LNCAP (cell line): ENCODE results near the gene OR10A3.

Source experiments
- TF ChIP-seq, protein P1 (sequence below): fragments of 450-650 bp; IDR thresholded peaks from 2 replicates; pipeline ENCODE4 v1.5.1; 2017; ENCODE audit warnings: mild to moderate bottlenecking

OR10A3 gene

GRCh38 chr11:7898666-7899283 lies 42.7 kb downstream of the OR10A3 start:
- TF ChIP-seq, protein P1, sequence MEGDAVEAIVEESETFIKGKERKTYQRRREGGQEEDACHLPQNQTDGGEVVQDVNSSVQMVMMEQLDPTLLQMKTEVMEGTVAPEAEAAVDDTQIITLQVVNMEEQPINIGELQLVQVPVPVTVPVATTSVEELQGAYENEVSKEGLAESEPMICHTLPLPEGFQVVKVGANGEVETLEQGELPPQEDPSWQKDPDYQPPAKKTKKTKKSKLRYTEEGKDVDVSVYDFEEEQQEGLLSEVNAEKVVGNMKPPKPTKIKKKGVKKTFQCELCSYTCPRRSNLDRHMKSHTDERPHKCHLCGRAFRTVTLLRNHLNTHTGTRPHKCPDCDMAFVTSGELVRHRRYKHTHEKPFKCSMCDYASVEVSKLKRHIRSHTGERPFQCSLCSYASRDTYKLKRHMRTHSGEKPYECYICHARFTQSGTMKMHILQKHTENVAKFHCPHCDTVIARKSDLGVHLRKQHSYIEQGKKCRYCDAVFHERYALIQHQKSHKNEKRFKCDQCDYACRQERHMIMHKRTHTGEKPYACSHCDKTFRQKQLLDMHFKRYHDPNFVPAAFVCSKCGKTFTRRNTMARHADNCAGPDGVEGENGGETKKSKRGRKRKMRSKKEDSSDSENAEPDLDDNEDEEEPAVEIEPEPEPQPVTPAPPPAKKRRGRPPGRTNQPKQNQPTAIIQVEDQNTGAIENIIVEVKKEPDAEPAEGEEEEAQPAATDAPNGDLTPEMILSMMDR, result no peak

GRCh38 chr11:7896009-7896785 lies 45.3 kb downstream of the OR10A3 start:
- TF ChIP-seq, protein P1, result no peak

DNA sequence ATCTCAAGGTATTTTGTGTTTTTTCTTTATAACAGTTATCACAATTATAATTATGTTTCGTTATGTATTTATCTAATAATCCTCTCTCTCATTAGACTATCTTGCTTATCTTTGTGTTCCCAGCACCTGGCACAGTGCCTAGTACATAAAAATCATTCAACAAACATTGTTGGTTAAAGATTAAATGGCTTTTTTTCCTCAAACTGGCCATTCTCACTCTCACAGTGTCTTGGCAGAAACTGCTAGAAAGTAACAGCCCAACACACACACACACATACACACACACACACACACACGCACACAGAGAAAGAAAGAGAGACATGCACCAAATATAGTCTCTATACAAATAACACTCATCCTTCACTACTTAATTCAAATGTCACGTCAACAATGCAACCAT lies 47.3 kb downstream of the OR10A3 start:
- TF ChIP-seq, protein P1, result no peak

DNA sequence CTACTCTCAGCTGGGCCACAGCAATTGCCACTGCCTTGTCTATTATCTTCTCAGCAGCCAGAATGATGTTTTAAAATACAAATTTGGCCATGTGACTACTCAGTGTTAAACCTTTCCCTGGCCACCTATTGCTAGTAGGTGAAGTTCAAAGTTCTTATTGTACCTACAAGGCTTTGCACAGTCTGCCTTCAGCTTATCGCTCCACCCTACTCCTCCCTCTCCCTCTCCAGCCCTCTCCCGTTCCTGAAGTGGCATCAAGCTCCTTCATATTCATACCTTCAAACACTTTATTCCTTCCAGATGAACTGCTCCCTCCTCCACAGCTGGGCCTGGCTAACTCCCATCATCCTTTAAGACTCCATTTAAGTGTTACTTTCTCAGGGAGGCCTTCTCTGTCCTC lies 47.7 kb downstream of the OR10A3 start:
- TF ChIP-seq, protein P1, result no peak

DNA sequence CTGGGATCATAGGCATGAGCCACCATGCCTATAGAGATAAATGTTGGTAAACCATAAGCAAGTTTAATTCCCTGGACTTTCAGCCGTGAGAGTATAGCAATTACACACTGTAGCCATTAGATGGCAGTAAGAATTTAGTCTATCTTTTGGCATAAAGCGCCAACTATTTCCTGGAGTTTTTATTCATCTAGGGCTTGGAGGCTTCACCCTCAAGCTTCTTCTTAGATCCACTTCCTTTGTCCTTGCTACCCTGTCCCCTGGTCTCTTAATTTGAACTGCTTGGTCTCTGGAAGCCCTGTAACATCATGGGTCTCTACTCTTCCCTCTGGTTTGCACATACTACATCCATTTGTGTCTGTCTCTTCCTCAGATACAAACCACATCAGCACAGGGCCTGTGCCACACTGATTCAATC lies 48.7 kb downstream of the OR10A3 start:
- TF ChIP-seq, protein P1, result peak; percentile 81

DNA sequence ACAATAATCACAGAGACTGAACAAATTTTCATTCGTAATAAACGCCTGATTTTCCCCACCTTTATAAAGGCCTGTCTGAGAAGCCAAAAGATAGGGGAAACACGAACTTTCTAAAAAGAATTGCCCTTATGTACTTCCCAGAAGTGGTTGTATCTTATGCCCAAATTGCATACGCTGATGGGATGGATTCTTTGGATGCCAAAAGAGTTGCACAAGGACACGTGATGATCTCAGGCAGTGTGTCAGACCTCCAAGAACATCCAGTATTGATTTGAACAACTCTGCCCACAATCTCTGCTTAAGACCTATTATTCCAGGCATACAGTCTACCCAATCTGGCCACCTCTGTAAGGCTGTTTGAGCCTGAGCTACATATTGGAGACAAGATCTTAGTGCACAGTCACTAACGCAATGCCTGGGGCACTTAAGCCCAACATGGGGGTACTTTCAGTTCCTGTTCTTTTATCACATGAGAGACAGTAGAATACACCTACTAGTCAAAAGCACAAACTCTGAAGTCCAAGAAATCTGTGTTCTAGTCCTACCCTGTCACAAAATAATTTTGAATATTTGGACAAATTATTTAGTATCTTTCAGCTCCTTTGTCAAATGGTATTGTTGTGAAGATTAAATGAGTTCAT lies 49.3 kb downstream of the OR10A3 start:
- TF ChIP-seq, protein P1, result no peak

DNA sequence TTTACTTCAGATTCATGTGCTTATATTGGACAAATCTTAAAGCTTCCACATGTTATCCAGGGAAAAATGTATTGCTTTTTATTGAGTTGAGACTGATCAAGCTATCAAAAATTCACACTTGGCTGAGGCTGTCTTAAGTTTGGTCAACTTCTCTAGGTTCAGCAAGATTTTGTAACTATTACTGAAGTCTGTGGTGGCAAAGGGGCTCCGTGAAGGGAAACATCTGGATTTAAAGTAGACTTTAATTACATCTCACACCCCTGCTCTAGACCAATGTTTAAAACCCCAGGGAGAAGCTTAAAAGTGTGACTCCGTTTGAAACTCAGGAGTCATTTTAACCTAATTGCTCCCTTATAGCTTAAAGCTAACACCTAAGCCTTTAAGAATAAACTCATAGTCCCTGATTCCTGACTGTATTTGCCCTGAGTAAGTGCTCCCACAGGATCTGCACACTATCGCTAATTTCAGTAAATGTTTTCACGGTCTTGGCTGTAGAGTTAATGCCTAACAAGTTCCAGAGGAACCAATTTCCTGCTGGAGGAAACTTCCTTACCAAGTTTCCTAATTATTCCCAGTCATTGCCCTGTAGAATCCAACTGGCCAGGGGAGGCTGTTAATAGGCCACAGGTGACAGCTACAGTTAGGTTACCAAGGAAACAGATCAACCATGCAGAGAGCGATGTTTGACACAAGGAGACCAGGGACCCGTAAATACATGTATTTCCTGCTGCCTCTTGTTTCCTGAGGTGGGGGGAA lies 50.9 kb downstream of the OR10A3 start:
- TF ChIP-seq, protein P1, result no peak
